ENCODE measurements around the gene DACT3.
A peak's percentile ranks its signal among the peaks of the same experiment; 100 is the strongest.

DACT3 gene

GRCh38 chr19:46626446-46626845 is 34.5 kb downstream of the DACT3 start:
- no peak for TF ChIP-seq CTCF (IDR thresholded peaks at IDR 0.05; ENCODE audit: low read depth, low read length, missing control alignments)
- no peak overlapping the region for H3K4me3 ChIP-seq (ENCODE audit: low read depth, low read length)
- no peak for DNase-seq (ENCODE audit: low read depth)

GRCh38 chr19:46625731-46626130 is 35.3 kb downstream of the DACT3 start:
- no peak overlapping the region for H3K4me3 ChIP-seq (ENCODE audit: low read depth, low read length)
- DNase-seq (ENCODE audit: low read depth): no peak
- TF ChIP-seq CTCF (IDR thresholded peaks at IDR 0.05; ENCODE audit: low read depth, low read length, missing control alignments): no peak

- DNase-seq (ENCODE audit: low read depth): no peak
- H3K4me3 ChIP-seq (ENCODE audit: low read depth, low read length): peak within 1 kb of the TSS; percentile 49
- no peak for TF ChIP-seq CTCF (IDR thresholded peaks at IDR 0.05; ENCODE audit: low read depth, low read length, missing control alignments)
Observed at GRCh38 chr19:46624958-46625661, 35.9 kb downstream of the DACT3 start, which contains the start of gene PTGIR. PTGIR (minus strand) TSS chr19:46625089; CDS start chr19:46624225, 864 bp downstream.

GRCh38 chr19:46623915-46624502 is 37.0 kb downstream of the DACT3 start:
- no peak for DNase-seq (ENCODE audit: low read depth)
- TF ChIP-seq CTCF (IDR thresholded peaks at IDR 0.05; ENCODE audit: low read depth, low read length, missing control alignments): no peak
- H3K4me3 ChIP-seq (ENCODE audit: low read depth, low read length): peak overlapping the region; percentile 49

- no peak for DNase-seq (ENCODE audit: low read depth)
- TF ChIP-seq CTCF (IDR thresholded peaks at IDR 0.05; ENCODE audit: low read depth, low read length, missing control alignments): no peak
- H3K4me3 ChIP-seq (ENCODE audit: low read depth, low read length): peak overlapping the region; percentile 24; the same call in 1 of the 2 replicates
Observed at GRCh38 chr19:46622118-46622446, 38.9 kb downstream of the DACT3 start.

- no peak for DNase-seq (ENCODE audit: low read depth)
- H3K4me3 ChIP-seq (ENCODE audit: low read depth, low read length): peak overlapping the region; percentile 24; the same call in 1 of the 2 replicates
- TF ChIP-seq CTCF (IDR thresholded peaks at IDR 0.05; ENCODE audit: low read depth, low read length, missing control alignments): no peak
Observed at GRCh38 chr19:46621191-46622117, 39.5 kb downstream of the DACT3 start.

Data from GM12864 (cell line).